ENCODE measurements around the gene HBE1.
"Not testable (repeated sequence)": the region's sequence is repeated elsewhere in the genome, so short reads cannot be mapped to it uniquely, and the experiment has no call there.

Gene HBE1
- total RNA-seq: 0 reads per million in 2 donors

DNA sequence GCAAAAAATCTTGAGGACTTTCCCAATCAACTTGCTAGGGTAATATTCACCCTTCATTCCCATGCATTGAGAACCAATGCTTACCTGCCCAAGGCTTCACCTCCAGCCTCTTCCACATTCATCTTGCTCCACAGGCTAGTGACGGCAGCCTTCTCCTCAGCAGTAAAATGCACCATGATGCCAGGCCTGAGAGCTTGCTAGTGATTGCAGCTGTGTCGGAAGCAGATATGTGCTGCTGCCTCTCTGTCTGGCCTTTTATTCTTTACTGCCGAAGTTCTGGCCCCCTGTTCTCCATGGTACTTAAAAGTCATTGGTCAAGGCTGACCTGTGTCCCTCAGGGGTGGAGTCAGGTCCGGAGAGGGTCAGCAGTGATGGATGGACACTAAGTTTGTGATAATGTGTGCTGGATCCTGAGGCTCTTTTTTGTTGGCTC is at the start of gene HBE1:
HBE1 (minus strand) TSS at position 231 of the 433 bp plus-strand sequence; CDS start at position 176, 55 bp downstream.
- no peak for DNase-seq

GRCh38 chr11:5317292-5317691 is 47.5 kb upstream of the HBE1 start:
- DNase-seq: no peak

- not testable (repeated sequence) for DNase-seq
These were observed 43.7 kb upstream of the HBE1 start for GRCh38 chr11:5313326-5314023.

- no peak for DNase-seq
These were observed 40.7 kb upstream of the HBE1 start for GRCh38 chr11:5310423-5310822.

GRCh38 chr11:5307256-5308019 is 37.7 kb upstream of the HBE1 start:
- no peak for DNase-seq

DNA sequence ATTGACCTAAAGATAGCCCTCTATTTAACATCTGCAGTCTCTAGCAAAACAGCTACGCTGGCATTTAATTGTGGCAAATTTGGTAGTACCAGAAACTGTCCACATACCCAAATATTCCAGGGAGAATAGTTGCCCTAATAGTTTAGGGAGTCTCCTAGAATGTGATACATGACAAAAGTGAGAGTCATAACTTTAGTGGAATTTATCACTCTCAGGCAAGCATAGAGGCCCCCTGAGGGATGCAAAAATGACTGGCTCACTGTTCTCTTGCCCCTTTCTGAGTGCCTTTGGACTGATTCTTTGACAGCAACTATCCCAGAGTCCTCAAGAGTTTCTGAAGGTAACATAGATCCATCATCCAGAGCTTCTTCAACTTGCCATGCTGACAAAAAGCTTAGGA is 34.3 kb upstream of the HBE1 start:
- no peak for DNase-seq

GRCh38 chr11:5303626-5304025 is 33.9 kb upstream of the HBE1 start:
- no peak for DNase-seq

DNA sequence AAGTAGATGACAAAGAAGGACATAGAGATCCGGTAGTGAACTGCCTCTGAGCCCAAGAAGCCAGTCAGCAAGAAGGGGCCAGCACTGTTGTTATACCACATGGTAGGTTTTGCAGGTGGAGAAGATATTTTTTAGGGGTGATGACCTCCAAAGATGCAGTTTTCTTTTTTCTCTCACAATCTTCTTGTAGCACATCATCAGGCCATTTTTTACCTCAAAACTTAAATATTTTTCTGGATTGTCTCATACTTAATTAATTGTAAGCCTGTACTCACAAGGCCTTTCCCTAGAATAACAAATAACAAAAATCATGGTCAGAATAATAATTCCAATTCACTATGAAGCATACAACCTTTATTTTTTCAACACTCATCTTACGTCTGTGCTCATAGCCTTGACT is 32.1 kb upstream of the HBE1 start, which contains the start of gene OR51B4:
OR51B4 (minus strand) TSS at position 101 of the 400 bp plus-strand sequence; CDS start at position 101, 0 bp downstream.
- no peak for DNase-seq

DNA sequence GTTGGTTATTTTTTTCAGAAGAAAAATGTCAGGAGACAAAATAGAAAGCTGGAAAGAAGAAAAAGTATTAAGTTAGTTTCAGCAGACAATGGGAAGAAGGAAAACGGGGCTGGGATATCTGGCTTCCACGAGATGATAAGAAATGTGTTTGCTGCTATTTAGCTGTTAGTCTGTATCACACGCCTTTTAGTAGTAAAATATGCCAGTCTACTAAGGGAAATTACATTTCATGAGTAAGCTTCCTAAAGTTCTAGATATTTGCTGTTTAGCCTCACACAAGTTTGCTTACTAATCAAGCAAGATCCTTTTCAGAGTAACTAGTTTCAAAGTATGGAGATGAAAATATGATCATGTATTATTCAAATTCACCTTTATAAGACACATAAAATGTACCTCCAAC is 30.5 kb upstream of the HBE1 start:
- no peak for DNase-seq

GRCh38 chr11:5298451-5298850 is 28.7 kb upstream of the HBE1 start:
- no peak for DNase-seq

DNA sequence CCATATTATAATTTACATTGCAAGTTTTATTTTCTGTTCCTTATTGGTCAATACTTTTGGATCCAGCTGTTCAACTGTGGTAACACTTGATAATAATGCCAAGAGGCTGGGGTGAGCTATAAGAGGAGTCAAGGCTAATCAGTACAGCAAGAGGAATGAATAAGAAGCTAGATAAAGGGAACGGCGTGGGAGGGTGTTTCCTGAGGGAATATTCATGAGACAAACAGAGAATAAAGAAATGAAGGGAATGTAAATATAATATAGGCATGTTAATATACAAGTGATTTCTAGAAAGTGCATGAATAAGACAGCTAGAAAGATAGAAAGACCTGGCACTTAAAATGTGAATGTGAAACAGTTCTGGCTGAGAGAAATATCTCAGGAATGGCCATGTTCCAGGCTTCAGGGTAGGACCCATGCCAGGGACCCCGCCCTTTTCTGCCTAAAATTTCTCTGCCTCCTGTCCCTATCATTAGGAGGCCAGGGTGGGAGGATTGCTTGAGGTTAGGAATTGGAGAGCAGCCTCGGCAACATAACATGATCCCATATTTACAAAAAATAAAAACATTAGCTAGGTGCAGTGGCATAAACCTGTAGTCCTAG is 28.1 kb upstream of the HBE1 start:
- DNase-seq: no peak

- DNase-seq: not testable (repeated sequence)
These were observed 24.7 kb upstream of the HBE1 start for GRCh38 chr11:5294342-5294995.

DNA sequence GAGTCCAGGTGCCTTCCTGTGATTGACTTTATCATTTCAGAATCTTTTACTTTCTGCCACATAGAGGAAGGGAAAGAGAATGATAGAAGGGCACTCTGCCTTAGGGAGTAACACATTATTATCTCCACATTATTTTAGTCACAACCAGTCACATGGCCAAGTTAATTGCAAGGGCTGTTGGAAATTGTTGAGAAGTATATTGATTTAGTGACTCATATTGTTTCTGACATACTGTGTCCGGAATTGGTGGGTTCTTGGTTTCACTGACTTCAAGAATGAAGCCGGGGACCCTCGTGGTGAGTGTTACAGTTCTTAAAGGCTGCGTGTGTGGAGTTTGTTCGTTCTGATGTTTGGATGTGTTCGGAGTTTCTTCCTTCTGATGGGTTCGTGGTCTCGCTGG is 23.3 kb upstream of the HBE1 start:
- DNase-seq: no peak

DNA sequence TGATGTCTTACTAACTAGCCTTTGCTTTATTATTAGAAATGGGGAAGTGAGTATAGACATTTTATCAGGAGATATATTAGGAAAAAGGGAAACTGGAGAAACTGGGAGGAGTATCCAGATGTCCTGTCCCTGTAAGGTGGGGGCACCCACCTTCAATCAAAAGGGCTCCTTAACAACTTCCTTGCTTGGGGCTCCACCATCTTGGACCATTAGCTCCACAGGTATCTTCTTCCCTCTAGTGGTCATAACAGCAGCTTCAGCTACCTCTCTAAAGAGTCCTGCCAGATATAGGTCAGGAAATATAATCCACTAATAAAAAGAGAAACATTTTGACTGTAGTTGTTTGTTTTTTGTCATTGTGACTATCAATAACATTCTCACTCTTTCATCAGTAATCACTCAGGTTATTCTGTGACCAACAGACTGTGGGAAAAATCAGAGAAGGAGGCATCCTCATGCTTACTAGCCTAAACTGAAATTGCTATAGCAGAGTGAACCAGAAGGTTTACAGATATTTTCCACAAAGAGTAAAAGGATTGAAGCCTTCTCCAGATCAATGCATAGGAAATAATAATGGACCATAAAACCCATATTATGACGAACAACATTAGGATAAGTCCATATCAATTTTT is 21.6 kb upstream of the HBE1 start:
- no peak for DNase-seq

- DNase-seq: no peak
These were observed 20.4 kb upstream of the HBE1 start for GRCh38 chr11:5290106-5290505.

DNA sequence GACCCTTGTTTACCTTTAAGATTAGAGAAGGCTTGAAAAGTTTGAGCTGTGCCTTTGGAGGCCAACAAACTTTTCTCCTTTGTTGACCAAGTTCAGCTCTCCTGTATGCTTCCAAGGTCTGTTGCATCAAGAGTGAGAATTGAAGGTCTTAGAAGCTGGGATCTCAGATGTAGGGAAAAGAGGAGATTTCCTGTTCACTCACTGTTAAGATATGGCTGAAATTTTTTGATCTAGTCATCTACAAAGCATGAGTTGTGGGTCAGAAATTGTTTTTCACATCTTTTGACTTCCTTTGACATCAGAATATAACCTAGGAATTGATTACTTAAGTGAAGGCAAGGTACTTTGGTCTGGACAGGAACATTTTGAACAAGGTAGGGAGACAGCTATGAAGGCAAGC is 20.0 kb upstream of the HBE1 start:
- DNase-seq: no peak

GRCh38 chr11:5288906-5289550 is 19.3 kb upstream of the HBE1 start:
- no peak for DNase-seq

- DNase-seq: no peak
These were observed 18.6 kb upstream of the HBE1 start for GRCh38 chr11:5288108-5288905.

GRCh38 chr11:5286901-5287300 is 17.2 kb upstream of the HBE1 start:
- DNase-seq: no peak

GRCh38 chr11:5286351-5286750 is 16.6 kb upstream of the HBE1 start:
- DNase-seq: no peak

DNA sequence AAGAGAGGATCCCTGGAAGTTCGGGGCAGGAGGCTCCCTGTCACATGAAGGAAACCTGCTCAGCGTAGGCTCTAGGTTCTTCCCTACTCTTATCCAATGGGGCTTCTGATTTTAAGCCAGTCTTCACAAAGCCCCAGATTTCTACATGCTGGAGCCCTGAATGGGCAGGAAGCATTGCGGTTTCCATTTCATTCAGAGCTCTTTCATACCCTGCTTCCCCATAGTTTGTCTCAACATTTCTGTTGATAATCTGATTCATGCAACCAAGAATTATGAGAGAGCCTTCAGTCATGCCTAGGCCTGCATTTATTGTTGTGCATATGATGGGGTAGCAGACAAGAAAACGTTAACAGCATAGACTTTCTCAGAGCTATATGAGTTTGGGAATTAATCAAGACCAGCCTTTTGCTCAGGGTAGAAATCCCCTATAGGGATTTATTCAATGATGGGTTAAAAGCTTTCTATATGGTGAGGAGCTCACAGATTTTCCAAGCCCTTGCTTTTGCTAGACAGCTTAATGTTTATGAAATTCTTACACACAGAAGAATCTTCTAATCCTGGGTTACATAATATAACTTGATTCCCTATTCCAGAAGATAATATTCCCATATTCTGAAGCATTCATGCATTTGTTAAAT is 16.1 kb upstream of the HBE1 start:
- DNase-seq: no peak
